Measurements from ENCODE around the gene KCTD2. TPM values are rescaled to one million over a fixed set of nuclear protein-coding genes. Genes with fewer than 3 reads are reported as not detected.

Gene KCTD2
- total and polyA plus RNA-seq, 2 of the 13 experiments (the other 11 are each of a cell fraction or from before 2014, with no cell fraction given): 28.3 to 32.6 TPM

DNA sequence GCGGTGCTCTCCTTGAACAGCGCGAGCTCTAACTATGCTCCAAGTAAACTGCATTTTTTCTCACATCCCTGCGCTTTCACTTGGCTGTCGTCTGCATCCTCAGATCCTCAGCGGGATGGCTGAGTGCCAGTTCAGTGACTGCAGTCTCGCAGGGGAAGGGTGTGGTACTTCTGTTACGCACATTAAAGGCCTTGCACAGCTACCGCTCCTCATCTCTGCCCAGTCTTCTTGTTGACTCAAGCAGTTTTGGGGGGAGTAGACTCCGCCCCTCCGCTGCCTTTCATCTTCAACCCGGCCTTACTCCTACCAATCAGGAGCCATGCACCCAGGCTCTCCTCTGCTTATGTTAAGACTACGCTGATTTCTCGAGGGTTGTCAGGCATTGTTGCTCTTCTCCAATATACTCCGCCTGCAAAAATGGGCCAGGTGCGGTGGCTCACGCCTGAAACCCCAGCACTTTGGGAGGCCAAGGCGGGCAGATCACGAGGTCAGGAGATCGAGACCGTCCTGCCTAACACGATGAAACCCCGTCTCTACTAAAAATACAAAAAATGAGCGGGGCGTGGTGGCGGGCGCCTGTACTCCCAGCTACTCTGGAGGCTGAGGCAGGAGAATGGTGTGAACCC, 10.3 kb upstream of the KCTD2 start:
- H3K36me3 ChIP-seq (replicated peaks in 1 of 2; ENCODE audit: control insufficient read depth in 1 of 2, insufficient read depth in 2 of 2, low read length in 2 of 2): peaks cover 13 to 30% of the 10 kb centered on the region in 2 experiments
- intact Hi-C loops (cut with micrococcal nuclease; ENCODE audit: unreplicated experiment) (no loop called here), in situ Hi-C loops (cut with HindIII; ENCODE audit: extremely low pct_ligation_motif_present, low pct_unique_long_range_greater_than_20kb) (no loop called here)
- no peak for FAIRE-seq
- peak overlapping the region; percentile 94 for H3K27ac ChIP-seq (ENCODE audit: extremely low read length, insufficient read depth, low read length)
- DNase-seq (ENCODE audit: low spot score): no peak
- BruUV-seq (replicated peaks): no TSS peak
- no peaks in the 10 kb centered on the region for H4K20me1 ChIP-seq (ENCODE audit: insufficient read depth, low read length)
- H3K4me3 ChIP-seq (replicated peaks in 1 of 3; ENCODE audit: insufficient read depth in 1 of 3, low read depth in 2 of 3, low read length in 3 of 3): peak overlapping the region in 2 of 3 experiments; percentile 71 to 93; a peak in 4 of 6 replicates
- no peak for ATAC-seq
- ChIA-PET POLR2A (interaction anchor here (0.7 to 4.1 kb wide), 9 partner anchors 11 to 705 kb away, joined by 3 to 77 read pairs (median 8); partner anchors contain the start of genes ATP5PD, FDXR, HID1 and KCTD2), CTCF (ENCODE audit: low intra/inter-chr PET ratio, low total read pairs) (no interaction called here)
- H3K9me3 ChIP-seq (ENCODE audit: low read length): no peaks in the 10 kb centered on the region
- H3K79me2 ChIP-seq (ENCODE audit: insufficient read depth, low read length): no peaks in the 10 kb centered on the region
- H3K27me3 ChIP-seq (ENCODE audit: control insufficient read depth in 1 of 2, insufficient read depth in 2 of 2, low read length in 2 of 2): no peaks in the 10 kb centered on the region; a peak in 2 of 5 replicates
- H2AFZ ChIP-seq (ENCODE audit: low read length): no peak overlapping the region
- WGBS (ENCODE audit: low lambda C conversion rate): 85% methylated on average over 27 of the region's 27 CpGs
- peak overlapping the region; percentile 98 for H3K4me2 ChIP-seq (ENCODE audit: low read depth, low read length)
- peaks cover 19% of the 10 kb centered on the region for H3K4me1 ChIP-seq (ENCODE audit: insufficient read depth, low read length)
- peak overlapping the region; percentile 90; the same call in 1 of the 2 replicates for H3K9ac ChIP-seq (ENCODE audit: insufficient read depth, low read depth, low read length)
- TF ChIP-seq ZNF629 (CRISPR knock-in tag; conservative IDR thresholded peaks at IDR 0.05): 0 out of 2 replicates have a peak, but pooled peaks have one; percentile 8
- TF ChIP-seq, protein P1, sequence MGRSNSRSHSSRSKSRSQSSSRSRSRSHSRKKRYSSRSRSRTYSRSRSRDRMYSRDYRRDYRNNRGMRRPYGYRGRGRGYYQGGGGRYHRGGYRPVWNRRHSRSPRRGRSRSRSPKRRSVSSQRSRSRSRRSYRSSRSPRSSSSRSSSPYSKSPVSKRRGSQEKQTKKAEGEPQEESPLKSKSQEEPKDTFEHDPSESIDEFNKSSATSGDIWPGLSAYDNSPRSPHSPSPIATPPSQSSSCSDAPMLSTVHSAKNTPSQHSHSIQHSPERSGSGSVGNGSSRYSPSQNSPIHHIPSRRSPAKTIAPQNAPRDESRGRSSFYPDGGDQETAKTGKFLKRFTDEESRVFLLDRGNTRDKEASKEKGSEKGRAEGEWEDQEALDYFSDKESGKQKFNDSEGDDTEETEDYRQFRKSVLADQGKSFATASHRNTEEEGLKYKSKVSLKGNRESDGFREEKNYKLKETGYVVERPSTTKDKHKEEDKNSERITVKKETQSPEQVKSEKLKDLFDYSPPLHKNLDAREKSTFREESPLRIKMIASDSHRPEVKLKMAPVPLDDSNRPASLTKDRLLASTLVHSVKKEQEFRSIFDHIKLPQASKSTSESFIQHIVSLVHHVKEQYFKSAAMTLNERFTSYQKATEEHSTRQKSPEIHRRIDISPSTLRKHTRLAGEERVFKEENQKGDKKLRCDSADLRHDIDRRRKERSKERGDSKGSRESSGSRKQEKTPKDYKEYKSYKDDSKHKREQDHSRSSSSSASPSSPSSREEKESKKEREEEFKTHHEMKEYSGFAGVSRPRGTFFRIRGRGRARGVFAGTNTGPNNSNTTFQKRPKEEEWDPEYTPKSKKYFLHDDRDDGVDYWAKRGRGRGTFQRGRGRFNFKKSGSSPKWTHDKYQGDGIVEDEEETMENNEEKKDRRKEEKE (IDR thresholded peaks at IDR 0.05): no peak
- TF ChIP-seq, protein P2, sequence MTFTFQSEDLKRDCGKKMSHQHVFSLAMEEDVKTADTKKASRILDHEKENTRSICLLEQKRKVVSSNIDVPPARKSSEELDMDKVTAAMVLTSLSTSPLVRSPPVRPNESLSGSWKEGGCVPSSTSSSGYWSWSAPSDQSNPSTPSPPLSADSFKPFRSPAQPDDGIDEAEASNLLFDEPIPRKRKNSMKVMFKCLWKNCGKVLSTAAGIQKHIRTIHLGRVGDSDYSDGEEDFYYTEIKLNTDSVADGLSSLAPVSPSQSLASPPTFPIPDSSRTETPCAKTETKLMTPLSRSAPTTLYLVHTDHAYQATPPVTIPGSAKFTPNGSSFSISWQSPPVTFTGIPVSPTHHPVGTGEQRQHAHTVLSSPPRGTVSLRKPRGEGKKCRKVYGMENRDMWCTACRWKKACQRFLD (CRISPR knock-in tag; IDR thresholded peaks at IDR 0.05; ENCODE audit: borderline replicate concordance): 0 out of 2 replicates have a peak, but pooled peaks have one; percentile 3
- TF ChIP-seq, protein P3, sequence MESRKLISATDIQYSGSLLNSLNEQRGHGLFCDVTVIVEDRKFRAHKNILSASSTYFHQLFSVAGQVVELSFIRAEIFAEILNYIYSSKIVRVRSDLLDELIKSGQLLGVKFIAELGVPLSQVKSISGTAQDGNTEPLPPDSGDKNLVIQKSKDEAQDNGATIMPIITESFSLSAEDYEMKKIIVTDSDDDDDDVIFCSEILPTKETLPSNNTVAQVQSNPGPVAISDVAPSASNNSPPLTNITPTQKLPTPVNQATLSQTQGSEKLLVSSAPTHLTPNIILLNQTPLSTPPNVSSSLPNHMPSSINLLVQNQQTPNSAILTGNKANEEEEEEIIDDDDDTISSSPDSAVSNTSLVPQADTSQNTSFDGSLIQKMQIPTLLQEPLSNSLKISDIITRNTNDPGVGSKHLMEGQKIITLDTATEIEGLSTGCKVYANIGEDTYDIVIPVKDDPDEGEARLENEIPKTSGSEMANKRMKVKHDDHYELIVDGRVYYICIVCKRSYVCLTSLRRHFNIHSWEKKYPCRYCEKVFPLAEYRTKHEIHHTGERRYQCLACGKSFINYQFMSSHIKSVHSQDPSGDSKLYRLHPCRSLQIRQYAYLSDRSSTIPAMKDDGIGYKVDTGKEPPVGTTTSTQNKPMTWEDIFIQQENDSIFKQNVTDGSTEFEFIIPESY (CRISPR knock-in tag; IDR thresholded peaks at IDR 0.05): peak; percentile 93; the same call in 1 of the 2 replicates
- TF ChIP-seq RXRA (CRISPR knock-in tag; IDR thresholded peaks at IDR 0.05): 0 out of 2 replicates have a peak, but pooled peaks have one; percentile 18
- TF ChIP-seq, protein P4, sequence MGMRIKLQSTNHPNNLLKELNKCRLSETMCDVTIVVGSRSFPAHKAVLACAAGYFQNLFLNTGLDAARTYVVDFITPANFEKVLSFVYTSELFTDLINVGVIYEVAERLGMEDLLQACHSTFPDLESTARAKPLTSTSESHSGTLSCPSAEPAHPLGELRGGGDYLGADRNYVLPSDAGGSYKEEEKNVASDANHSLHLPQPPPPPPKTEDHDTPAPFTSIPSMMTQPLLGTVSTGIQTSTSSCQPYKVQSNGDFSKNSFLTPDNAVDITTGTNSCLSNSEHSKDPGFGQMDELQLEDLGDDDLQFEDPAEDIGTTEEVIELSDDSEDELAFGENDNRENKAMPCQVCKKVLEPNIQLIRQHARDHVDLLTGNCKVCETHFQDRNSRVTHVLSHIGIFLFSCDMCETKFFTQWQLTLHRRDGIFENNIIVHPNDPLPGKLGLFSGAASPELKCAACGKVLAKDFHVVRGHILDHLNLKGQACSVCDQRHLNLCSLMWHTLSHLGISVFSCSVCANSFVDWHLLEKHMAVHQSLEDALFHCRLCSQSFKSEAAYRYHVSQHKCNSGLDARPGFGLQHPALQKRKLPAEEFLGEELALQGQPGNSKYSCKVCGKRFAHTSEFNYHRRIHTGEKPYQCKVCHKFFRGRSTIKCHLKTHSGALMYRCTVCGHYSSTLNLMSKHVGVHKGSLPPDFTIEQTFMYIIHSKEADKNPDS (CRISPR knock-in tag; IDR thresholded peaks at IDR 0.05): 0 out of 2 replicates have a peak, but pooled peaks have one; percentile 15
- TF ChIP-seq ZSCAN29 (CRISPR knock-in tag; conservative IDR thresholded peaks at IDR 0.05): peak; percentile 73; the same call in 1 of the 2 replicates
- 0 out of 2 replicates have a peak, but pooled peaks have one; percentile 7 for TF ChIP-seq XBP1 (CRISPR knock-in tag; IDR thresholded peaks at IDR 0.05)
- TF ChIP-seq, protein P5, sequence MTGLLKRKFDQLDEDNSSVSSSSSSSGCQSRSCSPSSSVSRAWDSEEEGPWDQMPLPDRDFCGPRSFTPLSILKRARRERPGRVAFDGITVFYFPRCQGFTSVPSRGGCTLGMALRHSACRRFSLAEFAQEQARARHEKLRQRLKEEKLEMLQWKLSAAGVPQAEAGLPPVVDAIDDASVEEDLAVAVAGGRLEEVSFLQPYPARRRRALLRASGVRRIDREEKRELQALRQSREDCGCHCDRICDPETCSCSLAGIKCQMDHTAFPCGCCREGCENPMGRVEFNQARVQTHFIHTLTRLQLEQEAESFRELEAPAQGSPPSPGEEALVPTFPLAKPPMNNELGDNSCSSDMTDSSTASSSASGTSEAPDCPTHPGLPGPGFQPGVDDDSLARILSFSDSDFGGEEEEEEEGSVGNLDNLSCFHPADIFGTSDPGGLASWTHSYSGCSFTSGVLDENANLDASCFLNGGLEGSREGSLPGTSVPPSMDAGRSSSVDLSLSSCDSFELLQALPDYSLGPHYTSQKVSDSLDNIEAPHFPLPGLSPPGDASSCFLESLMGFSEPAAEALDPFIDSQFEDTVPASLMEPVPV (CRISPR knock-in tag; IDR thresholded peaks at IDR 0.05): 0 out of 2 replicates have a peak, but pooled peaks have one; percentile 11
- 0 out of 2 replicates have a peak, but pooled peaks have one; percentile 20 for TF ChIP-seq ZNF790 (CRISPR knock-in tag; IDR thresholded peaks at IDR 0.05; ENCODE audit: borderline replicate concordance)
- TF ChIP-seq RARA (CRISPR knock-in tag; IDR thresholded peaks at IDR 0.05): no peak
- TF ChIP-seq MTA1 (CRISPR knock-in tag; IDR thresholded peaks at IDR 0.05; ENCODE audit: borderline replicate concordance): peak; percentile 56; the same call in 1 of the 2 replicates

All from HepG2 (cell line).